CD4-positive, alpha-beta T cell (primary cell): ENCODE measurements around the gene TLR2. TPM values are rescaled to one million over a fixed set of nuclear protein-coding genes. Genes with fewer than 3 reads are reported as not detected.

ENCODE experiments used
- ATAC-seq: fragments of 200-7000 bp; cut with Tn5 transposase; one replicate; pipeline ENCODE4 v1.10.0; 2022; ENCODE audit warnings: mild to moderate bottlenecking; ENCODE audit not compliant: poor library complexity
- CTCF ChIA-PET: fragments of 350-600 bp; sonication (Branson Sonifier 250); formaldehyde crosslinking; loops from one replicate; lab custom pipeline; 2021; ENCODE audit warnings: antibody characterized with exemption, inconsistent platforms; lab: Charles Lee
- POLR2A ChIA-PET: fragments of 350-600 bp; sonication (Branson Sonifier 250); formaldehyde crosslinking; loops from one replicate; lab custom pipeline; 2021; ENCODE audit warnings: antibody characterized with exemption, inconsistent platforms; lab: Charles Lee
- DNase-seq, 14 experiments: peaks; one replicate each; pipeline ENCODE4 v3.0.0-alpha.2; 2013 to 2020; ENCODE audit warnings: mixed read lengths in 2 of 14
- H3K27ac ChIP-seq, 2 donors: one replicate each; pipeline versions ENCODE4 v1.5.1 to v1.7.0; 2013; ENCODE audit warnings: low read length in 2 of 2, low read depth in 1 of 2, mild to moderate bottlenecking in 1 of 2
- H3K27me3 ChIP-seq, 2 experiments: 1 replicate in 1 of 2; 2 replicates in 1 of 2; pipeline versions ENCODE4 v1.6.1 to v1.7.0; 2013; ENCODE audit warnings: low read length in 2 of 2, control low read depth in 1 of 2, mild to moderate bottlenecking in 1 of 2, moderate library complexity in 1 of 2; ENCODE audit not compliant: insufficient read depth in 2 of 2, control insufficient read depth in 1 of 2
- H3K36me3 ChIP-seq: one replicate; pipeline ENCODE4 v1.6.1; 2013; ENCODE audit warnings: low read length, control low read depth; ENCODE audit not compliant: insufficient read depth
- H3K4me1 ChIP-seq: one replicate; pipeline ENCODE4 v1.6.1; 2013; ENCODE audit warnings: low read length, control low read depth; ENCODE audit not compliant: insufficient read depth
- H3K4me3 ChIP-seq: one replicate; pipeline ENCODE4 v1.5.1; 2013; ENCODE audit warnings: mild to moderate bottlenecking, low read length, moderate library complexity
- H3K9me3 ChIP-seq, 2 experiments: 1 replicate in 1 of 2; 2 replicates in 1 of 2; pipeline versions ENCODE4 v1.6.1 to v1.7.0; 2013; ENCODE audit warnings: low read length in 2 of 2, mild to moderate bottlenecking in 2 of 2, control low read depth in 1 of 2, moderate library complexity in 1 of 2; ENCODE audit not compliant: control insufficient read depth in 1 of 2, insufficient read depth in 1 of 2
- H3K27ac Mint-ChIP-seq: one replicate; pipeline ENCODE4 v1.8.0; 2020; ENCODE audit warnings: mixed read lengths
- H3K27me3 Mint-ChIP-seq: one replicate; pipeline ENCODE4 v1.8.0; 2021; ENCODE audit warnings: mixed read lengths
- H3K36me3 Mint-ChIP-seq: one replicate; pipeline ENCODE4 v1.8.0; 2021; ENCODE audit warnings: low read depth, mixed read lengths
- H3K4me1 Mint-ChIP-seq: one replicate; pipeline ENCODE4 v1.8.0; 2021; ENCODE audit warnings: low read depth, mixed read lengths
- H3K4me3 Mint-ChIP-seq: one replicate; pipeline ENCODE4 v1.8.0; 2020; ENCODE audit warnings: mild to moderate bottlenecking, mixed read lengths
- H3K9me3 Mint-ChIP-seq: one replicate; pipeline ENCODE4 v1.8.0; 2020; ENCODE audit warnings: mixed read lengths
- CTCF ChIP-seq: fragments of 200-600 bp; IDR thresholded peaks from one replicate; pipeline ENCODE4 v1.8.0; 2022; ENCODE audit warnings: antibody characterized with exemption, mild to moderate bottlenecking
- intact Hi-C, 2 experiments: fragments of 100-400 bp; cut with DNase I in 1 of 2; cut with micrococcal nuclease in 1 of 2; formaldehyde crosslinking; loops; one replicate each; pipeline versions ENCODE4 v1.15.1 to v1.9.0; 2023 to 2025; cut with DNase I, micrococcal nuclease
- total RNA-seq, 174 experiments: library from RNA in 2 of 174; stranded (reverse) in 2 of 174; gene quantifications; one replicate each; pipeline ENCODE4 v1.2.3 and lab custom pipeline; 2021 to 2026

The TLR2 gene
- total RNA-seq, 2 experiments from 2014 or later = 2.8 to 2.9 TPM

- no peak overlapping the region for H3K4me3 Mint-ChIP-seq
- no peaks in the 10 kb centered on the region for H3K4me1 Mint-ChIP-seq
- ATAC-seq (no peak), DNase-seq (no peak)
- no peak for TF ChIP-seq CTCF
- H3K27me3 ChIP-seq = no peaks in the 10 kb centered on the region
- H3K4me1 ChIP-seq = no peaks in the 10 kb centered on the region
- H3K4me3 ChIP-seq = no peak overlapping the region
- POLR2A ChIA-PET = no interaction called here
- CTCF ChIA-PET = interaction anchor here (1.7 kb wide), 1 partner anchor 114 kb away, joined by 4 read pairs; no protein-coding TSS in a partner anchor
- H3K36me3 Mint-ChIP-seq = peaks cover 75% of the 10 kb centered on the region
- no peak overlapping the region for H3K27ac ChIP-seq
- intact Hi-C loops = no loop called here
- H3K9me3 ChIP-seq = peaks cover 0 to 3% of the 10 kb centered on the region in 2 experiments
- H3K36me3 ChIP-seq = peaks cover 64% of the 10 kb centered on the region
- H3K27ac Mint-ChIP-seq = peak overlapping the region; percentile 22
- no peaks in the 10 kb centered on the region for H3K9me3 Mint-ChIP-seq
- H3K27me3 Mint-ChIP-seq = no peaks in the 10 kb centered on the region
These were observed 48.2 kb upstream of the TLR2 start for GRCh38 chr4:153635846-153636245.

GRCh38 chr4:153637201-153637600 is 46.9 kb upstream of the TLR2 start:
- H3K27me3 Mint-ChIP-seq = no peaks in the 10 kb centered on the region
- Histone ChIP-seq H3K27me3 (no peaks in the 10 kb centered on the region), H3K27ac (no peak overlapping the region), H3K36me3 (peaks cover 50% of the 10 kb centered on the region), H3K4me1 (no peaks in the 10 kb centered on the region), H3K4me3 (no peak overlapping the region), H3K9me3 (peaks cover 0 to 3% of the 10 kb centered on the region in 2 experiments)
- H3K4me1 Mint-ChIP-seq = peaks cover 5% of the 10 kb centered on the region
- H3K36me3 Mint-ChIP-seq = peaks cover 61% of the 10 kb centered on the region
- DNase-seq (no peak), ATAC-seq (no peak)
- POLR2A ChIA-PET = no interaction called here
- intact Hi-C loops = no loop called here
- H3K27ac Mint-ChIP-seq = no peak overlapping the region
- CTCF ChIA-PET = no interaction called here
- TF ChIP-seq CTCF = no peak
- H3K9me3 Mint-ChIP-seq = no peaks in the 10 kb centered on the region
- no peak overlapping the region for H3K4me3 Mint-ChIP-seq

DNA sequence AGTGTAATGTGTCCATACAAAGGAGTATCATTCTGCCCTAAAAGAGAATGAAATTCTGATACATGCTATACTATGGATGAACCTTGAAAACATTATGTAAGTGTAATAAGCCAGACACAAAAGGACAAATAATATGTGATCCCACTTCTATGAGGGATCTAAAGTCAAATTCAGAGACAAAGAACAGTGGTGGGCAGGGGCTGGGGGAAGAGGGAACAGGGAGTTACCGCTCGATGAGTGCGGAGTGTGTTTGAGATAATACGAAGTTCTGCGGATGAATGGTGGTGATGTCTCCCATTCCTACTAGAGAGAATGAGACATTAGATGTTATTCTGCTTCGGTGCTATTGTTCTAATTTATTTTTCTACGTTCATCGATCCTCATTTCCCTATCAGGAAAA is 46.1 kb upstream of the TLR2 start:
- Mint-ChIP-seq H3K36me3 (peaks cover 53% of the 10 kb centered on the region), H3K27ac (peak overlapping the region; percentile 3), H3K27me3 (no peaks in the 10 kb centered on the region), H3K4me1 (peaks cover 6% of the 10 kb centered on the region), H3K4me3 (no peak overlapping the region), H3K9me3 (no peaks in the 10 kb centered on the region)
- ChIA-PET POLR2A (no interaction called here), CTCF (no interaction called here)
- Histone ChIP-seq H3K27me3 (no peaks in the 10 kb centered on the region), H3K9me3 (peaks cover 0 to 3% of the 10 kb centered on the region in 2 experiments), H3K4me1 (peaks cover under 1% of the 10 kb centered on the region), H3K27ac (no peak overlapping the region), H3K36me3 (peaks cover 42% of the 10 kb centered on the region), H3K4me3 (no peak overlapping the region)
- ATAC-seq = no peak
- intact Hi-C loops = no loop called here
- no peak for TF ChIP-seq CTCF
- no peak for DNase-seq
